Measurements from ENCODE around the gene ESM1.

The ESM1 gene

GRCh38 chr5:54996466-54996865 lies 11.1 kb upstream of the ESM1 start:
- DNase-seq (ENCODE audit: low read depth), result peak; percentile 42
- H3K4me3 ChIP-seq (ENCODE audit: low read depth, low read length), result no peak overlapping the region
- no peak for TF ChIP-seq CTCF (IDR thresholded peaks at IDR 0.05; ENCODE audit: low read depth, low read length, missing control alignments)
- in situ Hi-C loops (cut with HindIII; ENCODE audit: low sequenced_read_pairs), result no loop called here

DNA sequence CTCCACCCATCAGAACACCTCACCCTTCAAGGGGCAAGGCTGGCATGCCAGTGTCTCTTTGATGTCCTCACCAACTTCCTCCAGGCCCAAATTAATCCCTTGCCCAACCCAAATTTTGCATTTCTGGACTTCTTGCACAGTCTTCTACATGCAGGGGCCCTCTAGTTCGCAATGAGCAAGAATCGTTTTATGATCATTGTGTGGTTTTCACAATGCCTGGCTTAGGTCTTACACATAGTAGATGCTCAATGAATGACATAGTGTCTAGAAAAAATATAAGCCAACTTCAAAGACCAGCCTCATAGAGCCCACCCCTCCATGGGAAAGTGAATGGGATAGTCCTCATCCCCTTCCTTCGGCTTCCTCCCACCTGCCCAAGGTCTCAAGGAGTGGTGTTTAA lies 9.8 kb upstream of the ESM1 start:
- no peak for DNase-seq (ENCODE audit: low read depth)
- no peak overlapping the region for H3K4me3 ChIP-seq (ENCODE audit: low read depth, low read length)
- TF ChIP-seq CTCF (IDR thresholded peaks at IDR 0.05; ENCODE audit: low read depth, low read length, missing control alignments), result no peak
- in situ Hi-C loops (cut with HindIII; ENCODE audit: low sequenced_read_pairs), result no loop called here

DNA sequence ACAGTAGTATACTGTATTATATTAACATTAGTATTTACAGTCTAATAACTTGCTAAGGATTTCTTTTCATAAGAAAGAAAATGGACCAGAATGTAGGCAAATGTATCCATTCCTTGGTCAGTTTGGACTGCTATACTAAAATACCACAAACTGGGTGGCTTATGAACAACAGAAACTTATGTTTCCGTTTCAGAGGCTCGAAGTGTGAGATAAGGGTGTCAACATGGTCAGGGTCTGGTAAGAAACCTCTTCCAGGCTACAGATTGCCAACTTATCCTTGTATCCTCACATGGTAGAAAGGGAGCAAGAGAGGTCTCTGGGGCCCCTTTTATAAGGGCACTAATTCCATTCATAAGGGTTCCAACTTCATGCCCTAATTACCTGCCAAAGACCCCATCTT lies 9.2 kb upstream of the ESM1 start:
- TF ChIP-seq CTCF (IDR thresholded peaks at IDR 0.05; ENCODE audit: low read depth, low read length, missing control alignments), result no peak
- DNase-seq (ENCODE audit: low read depth), result no peak
- in situ Hi-C loops (cut with HindIII; ENCODE audit: low sequenced_read_pairs), result no loop called here
- no peak overlapping the region for H3K4me3 ChIP-seq (ENCODE audit: low read depth, low read length)

- H3K4me3 ChIP-seq (ENCODE audit: low read depth, low read length), result no peak overlapping the region
- no peak for TF ChIP-seq CTCF (IDR thresholded peaks at IDR 0.05; ENCODE audit: low read depth, low read length, missing control alignments)
- in situ Hi-C loops (cut with HindIII; ENCODE audit: low sequenced_read_pairs), result no loop called here
- DNase-seq (ENCODE audit: low read depth), result no peak
Measured at GRCh38 chr5:54993318-54993717, 7.9 kb upstream of the ESM1 start.

- no peak overlapping the region for H3K4me3 ChIP-seq (ENCODE audit: low read depth, low read length)
- in situ Hi-C loops (cut with HindIII; ENCODE audit: low sequenced_read_pairs), result no loop called here
- DNase-seq (ENCODE audit: low read depth), result no peak
- TF ChIP-seq CTCF (IDR thresholded peaks at IDR 0.05; ENCODE audit: low read depth, low read length, missing control alignments), result no peak
Measured at GRCh38 chr5:54991416-54991815, 6.0 kb upstream of the ESM1 start.

- H3K4me3 ChIP-seq (ENCODE audit: low read depth, low read length), result no peak overlapping the region
- TF ChIP-seq CTCF (IDR thresholded peaks at IDR 0.05; ENCODE audit: low read depth, low read length, missing control alignments), result no peak
- DNase-seq (ENCODE audit: low read depth), result no peak
- in situ Hi-C loops (cut with HindIII; ENCODE audit: low sequenced_read_pairs), result no loop called here
Measured at GRCh38 chr5:54990841-54991258, 5.5 kb upstream of the ESM1 start.

DNA sequence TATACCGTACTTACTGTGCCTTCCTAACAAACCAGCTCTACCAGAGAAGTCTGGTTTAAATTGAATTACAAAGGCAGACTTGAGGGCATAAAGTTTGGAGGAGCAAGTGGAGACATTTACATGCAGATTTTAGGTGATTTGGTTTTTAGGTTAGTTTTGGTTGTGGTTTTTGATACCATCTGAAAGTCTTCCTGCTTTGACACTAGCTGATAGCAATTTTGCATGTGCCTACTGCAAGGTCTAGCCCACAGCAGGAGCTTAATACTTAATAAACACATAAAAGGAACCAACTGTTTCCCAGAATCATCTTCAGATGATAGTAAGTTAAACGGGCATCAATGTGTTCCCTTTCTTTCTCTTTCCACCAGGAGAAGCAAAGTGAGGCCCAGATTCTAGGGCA lies 3.4 kb upstream of the ESM1 start:
- TF ChIP-seq CTCF (IDR thresholded peaks at IDR 0.05; ENCODE audit: low read depth, low read length, missing control alignments), result no peak
- in situ Hi-C loops (cut with HindIII; ENCODE audit: low sequenced_read_pairs), result no loop called here
- DNase-seq (ENCODE audit: low read depth), result no peak
- H3K4me3 ChIP-seq (ENCODE audit: low read depth, low read length), result no peak overlapping the region
